ENCODE data around the gene RPL39L.

GRCh38 chr3:187105700-187106099 lies 33.6 kb downstream of the RPL39L start:
- TF ChIP-seq EZH2phosphoT487 (IDR thresholded peaks at IDR 0.05; ENCODE audit: low read depth): no peak
- TF ChIP-seq CTCF (IDR thresholded peaks at IDR 0.05; ENCODE audit: low read depth, low read length): no peak

All from OCI-LY3 (cell line).